Endothelial cell of umbilical vein (primary cell): ENCODE measurements around the gene AGBL4.

ENCODE experiments used
- EZH2 ChIP-seq: IDR thresholded peaks from 2 replicates; pipeline ENCODE4 v1.6.1; 2012; ENCODE audit warnings: borderline replicate concordance, low read depth, mild to moderate bottlenecking, moderate library complexity, low read length, inconsistent platforms; ENCODE audit not compliant: severe bottlenecking
- JUN ChIP-seq: IDR thresholded peaks from 2 replicates; pipeline ENCODE4 v1.6.1; 2011; ENCODE audit warnings: borderline replicate concordance, low read depth; ENCODE audit not compliant: insufficient read length, insufficient read depth
- MYC ChIP-seq: IDR thresholded peaks from one replicate; pipeline ENCODE4 v1.6.1; 2011; ENCODE audit warnings: mild to moderate bottlenecking, low read depth, low read length
- POLR2A ChIP-seq: IDR thresholded peaks from 2 replicates; pipeline ENCODE4 v1.6.1; 2012; ENCODE audit warnings: low read depth, mild to moderate bottlenecking, control low read depth, low read length
- POLR2AphosphoS5 ChIP-seq: IDR thresholded peaks from 2 replicates; pipeline ENCODE4 v1.6.1; 2012; ENCODE audit warnings: low read depth, mild to moderate bottlenecking, control low read depth, low read length, moderate library complexity; ENCODE audit not compliant: insufficient read depth
- TF ChIP-seq, protein P1 (sequence below): IDR thresholded peaks from 2 replicates; pipeline ENCODE4 v1.6.1; 2011; ENCODE audit not compliant: insufficient read depth, insufficient read length
- TF ChIP-seq, protein P2 (sequence below), 2 donors: IDR thresholded peaks; 1 replicate in 1 of 2; 2 replicates in 1 of 2; pipeline ENCODE4 v1.5.1; 2011; ENCODE audit warnings: low read length in 2 of 2, mild to moderate bottlenecking in 2 of 2, moderate library complexity in 2 of 2, control low read depth in 1 of 2, inconsistent platforms in 1 of 2, low read depth in 1 of 2; ENCODE audit not compliant: insufficient read depth in 1 of 2; ENCODE audit errors: extremely low read depth in 1 of 2

DNA sequence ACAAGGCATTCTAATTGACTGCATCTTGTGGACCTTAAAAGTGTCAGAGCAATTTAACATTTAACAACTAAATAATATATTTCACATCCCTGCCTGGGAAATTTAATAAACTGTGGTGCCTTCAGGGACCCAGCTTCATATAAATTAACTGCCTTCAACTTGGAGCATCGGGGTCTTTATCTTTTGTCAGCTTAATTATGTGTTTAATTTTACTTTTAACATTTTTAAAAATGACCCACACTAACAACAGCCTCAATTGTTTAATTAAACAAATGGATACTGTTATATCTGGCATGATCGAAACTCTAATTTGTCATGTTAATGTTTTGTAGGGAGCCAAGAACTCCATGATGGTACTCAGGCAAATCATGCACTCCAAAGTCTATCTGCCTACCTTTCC, 857.7 kb downstream of the AGBL4 start:
- TF ChIP-seq, protein P1, sequence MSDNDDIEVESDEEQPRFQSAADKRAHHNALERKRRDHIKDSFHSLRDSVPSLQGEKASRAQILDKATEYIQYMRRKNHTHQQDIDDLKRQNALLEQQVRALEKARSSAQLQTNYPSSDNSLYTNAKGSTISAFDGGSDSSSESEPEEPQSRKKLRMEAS, result no peak
- TF ChIP-seq, protein P2, sequence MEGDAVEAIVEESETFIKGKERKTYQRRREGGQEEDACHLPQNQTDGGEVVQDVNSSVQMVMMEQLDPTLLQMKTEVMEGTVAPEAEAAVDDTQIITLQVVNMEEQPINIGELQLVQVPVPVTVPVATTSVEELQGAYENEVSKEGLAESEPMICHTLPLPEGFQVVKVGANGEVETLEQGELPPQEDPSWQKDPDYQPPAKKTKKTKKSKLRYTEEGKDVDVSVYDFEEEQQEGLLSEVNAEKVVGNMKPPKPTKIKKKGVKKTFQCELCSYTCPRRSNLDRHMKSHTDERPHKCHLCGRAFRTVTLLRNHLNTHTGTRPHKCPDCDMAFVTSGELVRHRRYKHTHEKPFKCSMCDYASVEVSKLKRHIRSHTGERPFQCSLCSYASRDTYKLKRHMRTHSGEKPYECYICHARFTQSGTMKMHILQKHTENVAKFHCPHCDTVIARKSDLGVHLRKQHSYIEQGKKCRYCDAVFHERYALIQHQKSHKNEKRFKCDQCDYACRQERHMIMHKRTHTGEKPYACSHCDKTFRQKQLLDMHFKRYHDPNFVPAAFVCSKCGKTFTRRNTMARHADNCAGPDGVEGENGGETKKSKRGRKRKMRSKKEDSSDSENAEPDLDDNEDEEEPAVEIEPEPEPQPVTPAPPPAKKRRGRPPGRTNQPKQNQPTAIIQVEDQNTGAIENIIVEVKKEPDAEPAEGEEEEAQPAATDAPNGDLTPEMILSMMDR (IDR thresholded peaks at IDR 0.05; ENCODE audit: extremely low read depth in 1 of 2, insufficient read depth in 1 of 2, low read depth in 1 of 2, low read length in 2 of 2), result no peak
- TF ChIP-seq POLR2A (no peak), POLR2AphosphoS5 (no peak), EZH2 (no peak), JUN (no peak), MYC (no peak)
